GM18861 (cell line): ENCODE results near the gene BBX.
"Not testable (repeated sequence)": the region's sequence is repeated elsewhere in the genome, so short reads cannot be mapped to it uniquely, and the experiment has no call there.

ENCODE experiments used
- ATAC-seq: cut with Tn5 transposase; IDR thresholded peaks from one replicate; pipeline ENCODE4 v1.9.1; 2021; ENCODE audit not compliant: unreplicated experiment

The BBX gene

GRCh38 chr3:107540857-107541256 lies 18.1 kb downstream of the BBX start:
- no peak for ATAC-seq

GRCh38 chr3:107542665-107543064 lies 19.9 kb downstream of the BBX start:
- no peak for ATAC-seq

- no peak for ATAC-seq
Observed at GRCh38 chr3:107543666-107544065, 20.9 kb downstream of the BBX start.

GRCh38 chr3:107545680-107546120 lies 22.9 kb downstream of the BBX start:
- ATAC-seq: no peak

- ATAC-seq: no peak
Observed at GRCh38 chr3:107548601-107549000, 25.8 kb downstream of the BBX start.

GRCh38 chr3:107555359-107555758 lies 32.6 kb downstream of the BBX start:
- no peak for ATAC-seq

- no peak for ATAC-seq
Observed at GRCh38 chr3:107557743-107558142, 35.0 kb downstream of the BBX start.

- ATAC-seq: no peak
Observed at GRCh38 chr3:107560166-107560565, 37.4 kb downstream of the BBX start.

- no peak for ATAC-seq
Observed at GRCh38 chr3:107561980-107562379, 39.2 kb downstream of the BBX start.

- no peak for ATAC-seq
Observed at GRCh38 chr3:107562969-107563529, 40.3 kb downstream of the BBX start.

GRCh38 chr3:107565244-107565643 lies 42.5 kb downstream of the BBX start:
- ATAC-seq: not testable (repeated sequence)

GRCh38 chr3:107571089-107571488 lies 48.3 kb downstream of the BBX start:
- ATAC-seq: not testable (repeated sequence)

- not testable (repeated sequence) for ATAC-seq
Observed at GRCh38 chr3:107571492-107571891, 48.7 kb downstream of the BBX start.

GRCh38 chr3:107574650-107575049 lies 51.9 kb downstream of the BBX start:
- peak; percentile 57 for ATAC-seq

GRCh38 chr3:107578091-107578490 lies 55.3 kb downstream of the BBX start:
- ATAC-seq: no peak

- ATAC-seq: no peak
Observed at GRCh38 chr3:107578523-107578922, 55.8 kb downstream of the BBX start.

GRCh38 chr3:107579371-107579770 lies 56.6 kb downstream of the BBX start:
- no peak for ATAC-seq

- ATAC-seq: no peak
Observed at GRCh38 chr3:107581230-107581629, 58.5 kb downstream of the BBX start.

GRCh38 chr3:107588217-107588616 lies 65.5 kb downstream of the BBX start:
- ATAC-seq: no peak

- peak; percentile 75 for ATAC-seq
Observed at GRCh38 chr3:107589454-107589853, 66.7 kb downstream of the BBX start.

- no peak for ATAC-seq
Observed at GRCh38 chr3:107590786-107591185, 68.0 kb downstream of the BBX start.

GRCh38 chr3:107592073-107592472 lies 69.3 kb downstream of the BBX start:
- no peak for ATAC-seq

GRCh38 chr3:107594870-107595269 lies 72.1 kb downstream of the BBX start:
- ATAC-seq: no peak
